HCT116 (cell line): ENCODE measurements around the gene MGRN1. TPM values are rescaled to one million over a fixed set of nuclear protein-coding genes. Genes with fewer than 3 reads are reported as not detected.
"Not testable (repeated sequence)": the region's sequence is repeated elsewhere in the genome, so short reads cannot be mapped to it uniquely, and the experiment has no call there.

Source experiments
- ATAC-seq: fragments of 200-7000 bp; cut with Tn5 transposase; 2 replicates; pipeline ENCODE4 v1.9.1; 2020; ENCODE audit warnings: mild to moderate bottlenecking, moderate library complexity
- BruUV-seq: library from RNA; stranded (reverse); fragments of 400-500 nt; replicated peaks from 2 replicates; lab custom pipeline; 2021; lab: Mats Ljungman, UMichigan
- CTCF ChIA-PET: fragments of 300-600 bp; sonication (Branson Sonifier 250); formaldehyde crosslinking; loops from one replicate; lab custom pipeline; 2021; ENCODE audit warnings: antibody characterized with exemption; lab: Charles Lee
- POLR2A ChIA-PET: fragments of 300-600, 350-600 bp; sonication (Branson Sonifier 250); formaldehyde crosslinking; loops from one replicate; lab custom pipeline; 2021; ENCODE audit warnings: antibody characterized with exemption; lab: Charles Lee
- RAD21 ChIA-PET, 2 experiments: fragments of 300-600 bp; sonication (Branson Sonifier 250); formaldehyde crosslinking; loops; one replicate each; lab custom pipeline; 2023; ENCODE audit warnings: low total read pairs in 2 of 2; ENCODE audit not compliant: uncharacterized antibody in 2 of 2, unreplicated experiment in 2 of 2, low non-redundant PET in 1 of 2; lab: Charles Lee
- DNase-seq: peaks from one replicate; pipeline ENCODE4 v3.0.0-alpha.2; 2010; ENCODE audit warnings: low read depth, low spot score
- H2AFZ ChIP-seq: fragments of 200-600 bp; shearing (Covaris generic), sonication (generic); 2 replicates; pipeline ENCODE4 v1.6.1; 2017; ENCODE audit warnings: low read depth, mixed run types, mixed read lengths, antibody characterized with exemption, low read length; ENCODE audit not compliant: poor library complexity, severe bottlenecking
- H3K27ac ChIP-seq: 2 replicates; pipeline ENCODE4 v1.5.1; 2012; ENCODE audit warnings: low read depth, low read length
- H3K27me3 ChIP-seq: fragments of 200-600 bp; sonication (generic); 2 replicates; pipeline ENCODE4 v1.6.1; 2016; ENCODE audit warnings: mixed run types, low read length, mixed read lengths; ENCODE audit not compliant: insufficient read depth
- H3K36me3 ChIP-seq, 2 experiments: fragments of 200-500 bp in 1 of 2; fragments of 200-600 bp in 1 of 2; sonication (Bioruptor generic) in 1 of 2; sonication (generic) in 1 of 2; 2 replicates each; pipeline versions ENCODE4 v1.5.1 to v1.6.1; 2014 to 2016; ENCODE audit warnings: low read length in 2 of 2, inconsistent platforms in 1 of 2, mixed read lengths in 1 of 2, mixed run types in 1 of 2; ENCODE audit not compliant: insufficient read depth in 2 of 2, control insufficient read depth in 1 of 2
- H3K4me1 ChIP-seq, 2 experiments: fragments of 200-600 bp in 1 of 2; sonication (generic) in 1 of 2; 2 replicates each; pipeline versions ENCODE4 v1.5.1 to v1.6.1; 2012 to 2017; ENCODE audit warnings: low read length in 2 of 2, inconsistent platforms in 1 of 2, mild to moderate bottlenecking in 1 of 2, mixed read lengths in 1 of 2, mixed run types in 1 of 2, moderate library complexity in 1 of 2; ENCODE audit not compliant: insufficient read depth in 2 of 2, control insufficient read depth in 1 of 2
- H3K4me2 ChIP-seq: fragments of 200-600 bp; sonication (generic); 2 replicates; pipeline ENCODE4 v1.6.1; 2017; ENCODE audit warnings: mixed run types, low read length, mixed read lengths
- H3K4me3 ChIP-seq, 2 experiments: fragments of 200-600 bp in 1 of 2; sonication (generic) in 1 of 2; replicated peaks in 1 of 2; 2 replicates each; pipeline ENCODE4 v1.5.1; 2011 to 2016; ENCODE audit warnings: low read length in 2 of 2, control low read depth in 1 of 2, low read depth in 1 of 2, mild to moderate bottlenecking in 1 of 2, mixed read lengths in 1 of 2, mixed run types in 1 of 2
- H3K79me2 ChIP-seq: fragments of 200-600 bp; sonication (generic); 2 replicates; pipeline ENCODE4 v1.6.1; 2017; ENCODE audit warnings: mild to moderate bottlenecking, mixed run types, low read length, moderate library complexity, mixed read lengths; ENCODE audit not compliant: insufficient read depth
- H3K9ac ChIP-seq: fragments of 200-600 bp; sonication (generic); 2 replicates; pipeline ENCODE4 v1.6.1; 2016; ENCODE audit warnings: low read length, mixed read lengths
- H3K9me2 ChIP-seq: fragments of 200-600 bp; sonication (generic), shearing (Covaris generic); 2 replicates; pipeline ENCODE4 v1.6.1; 2017; ENCODE audit warnings: mixed run types, mild to moderate bottlenecking, moderate library complexity; ENCODE audit not compliant: insufficient read depth
- H3K9me3 ChIP-seq, 2 experiments: fragments of 200-500 bp in 1 of 2; fragments of 200-600 bp in 1 of 2; sonication (Bioruptor generic) in 1 of 2; sonication (generic) in 1 of 2; 2 replicates each; pipeline ENCODE4 v1.6.1; 2014 to 2017; ENCODE audit warnings: low read length in 2 of 2, mixed read lengths in 2 of 2, inconsistent platforms in 1 of 2, low read depth in 1 of 2, mild to moderate bottlenecking in 1 of 2, mixed run types in 1 of 2, moderate library complexity in 1 of 2; ENCODE audit not compliant: control insufficient read depth in 1 of 2, insufficient read depth in 1 of 2
- H4K20me1 ChIP-seq: fragments of 200-600 bp; sonication (generic), shearing (Covaris generic); 2 replicates; pipeline ENCODE4 v1.6.1; 2017; ENCODE audit warnings: mixed run types, mild to moderate bottlenecking, moderate library complexity; ENCODE audit not compliant: insufficient read depth
- POLR2A ChIP-seq: IDR thresholded peaks from 2 replicates; pipeline ENCODE4 v1.7.0; 2011; ENCODE audit warnings: borderline replicate concordance; ENCODE audit not compliant: insufficient read depth, insufficient read length; ENCODE audit errors: extremely low read depth
- intact Hi-C: fragments of 100-400 bp; cut with micrococcal nuclease; formaldehyde crosslinking; loops from 2 replicates; pipeline ENCODE4 v1.10.0; 2022
- microRNA-seq: library from miRNA; unstranded; fragments of <30 nt; microRNA quantifications from one replicate; pipeline ENCODE4, GENCODE V29; 2016; ENCODE audit warnings: borderline number of aligned reads
- total RNA-seq: library from RNA; stranded (reverse); gene quantifications from one replicate; pipeline ENCODE4 v1.2.1, GENCODE V29; 2021; ENCODE audit not compliant: unreplicated experiment
- TF ChIP-seq, protein P1 (sequence below): IDR thresholded peaks from 2 replicates; pipeline ENCODE4 v1.6.1; 2012

The MGRN1 gene
- total RNA-seq, 1 experiment from 2014 or later: 50.6 TPM

DNA sequence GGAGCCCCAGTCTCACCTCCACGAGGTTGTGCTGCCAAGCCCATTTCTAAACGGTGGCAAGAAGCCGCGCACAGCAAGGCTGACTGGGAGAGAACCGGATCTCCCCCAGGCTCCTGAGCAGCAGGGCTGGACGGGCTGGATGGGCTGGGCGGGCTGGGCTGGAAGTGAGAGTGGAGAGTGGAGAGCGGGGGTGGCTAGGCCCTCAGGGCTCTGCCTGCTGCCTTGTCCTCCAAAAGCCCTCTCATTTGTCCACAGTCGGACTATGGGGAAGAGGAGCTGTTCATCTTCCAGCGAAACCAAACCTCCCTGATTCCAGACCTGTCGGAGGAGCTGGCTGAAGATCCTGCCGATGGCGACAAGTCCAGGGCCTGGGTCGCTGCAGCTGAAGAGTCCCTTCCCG lies 112.9 kb downstream of the MGRN1 start:
- Histone ChIP-seq H3K36me3 (no peaks in the 10 kb centered on the region), H4K20me1 (no peaks in the 10 kb centered on the region), H2AFZ (no peak overlapping the region), H3K4me3 (no peak overlapping the region), H3K27ac (no peak overlapping the region), H3K4me2 (no peak overlapping the region), H3K27me3 (no peaks in the 10 kb centered on the region), H3K79me2 (peaks cover 14% of the 10 kb centered on the region), H3K4me1 (peaks cover 8 to 19% of the 10 kb centered on the region in 2 experiments), H3K9me2 (no peaks in the 10 kb centered on the region), H3K9ac (no peak overlapping the region), H3K9me3 (no peaks in the 10 kb centered on the region)
- no TSS peak for BruUV-seq
- TF ChIP-seq, protein P1, sequence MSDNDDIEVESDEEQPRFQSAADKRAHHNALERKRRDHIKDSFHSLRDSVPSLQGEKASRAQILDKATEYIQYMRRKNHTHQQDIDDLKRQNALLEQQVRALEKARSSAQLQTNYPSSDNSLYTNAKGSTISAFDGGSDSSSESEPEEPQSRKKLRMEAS: no peak
- no peak for TF ChIP-seq POLR2A
- CTCF ChIA-PET: no interaction called here
- DNase-seq (no peak), ATAC-seq (no peak)
- intact Hi-C loops: no loop called here
- RAD21 ChIA-PET: no interaction called here
- POLR2A ChIA-PET: no interaction called here

DNA sequence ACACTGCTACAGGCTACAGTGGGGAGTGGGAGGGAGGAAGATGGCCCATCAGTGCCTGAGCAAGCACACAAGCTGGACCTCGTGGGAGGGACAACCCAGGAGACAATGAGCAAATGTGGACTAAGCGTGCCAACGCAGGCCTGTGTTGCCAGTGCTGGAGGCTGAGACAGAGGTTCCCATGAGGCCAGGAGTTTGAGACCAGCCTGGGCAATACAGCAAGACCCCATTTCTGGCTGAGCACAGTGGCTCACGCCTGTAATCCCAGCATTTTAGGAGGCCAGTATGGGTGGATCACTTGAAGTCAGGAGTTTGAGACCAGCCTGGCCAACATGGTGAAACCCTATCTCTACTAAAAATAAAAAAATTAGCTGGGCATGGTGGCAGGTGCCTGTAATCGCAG lies 113.7 kb downstream of the MGRN1 start:
- POLR2A ChIA-PET, H3K27me3 ChIP-seq, H3K9me3 ChIP-seq, H3K4me3 ChIP-seq, H2AFZ ChIP-seq, H4K20me1 ChIP-seq, RAD21 ChIA-PET, H3K79me2 ChIP-seq, H3K27ac ChIP-seq, H3K9me2 ChIP-seq, BruUV-seq, ATAC-seq, intact Hi-C loops, H3K4me2 ChIP-seq, H3K36me3 ChIP-seq, DNase-seq, CTCF ChIA-PET, H3K9ac ChIP-seq: not testable (repeated sequence)
- peaks cover 8 to 11% of the 10 kb centered on the region in 2 experiments; a peak in 3 of 4 replicates for H3K4me1 ChIP-seq

Small RNA genes lying within 50 kb of the gene (microRNA-seq; reads per million reads assigned to microRNA genes)
- not detected for gene MIR6769A

Other genes with a start within 250 kb of the MGRN1 start
- gene CORO7, start 208.2 kb upstream of the MGRN1 start, total RNA-seq: 21.3 TPM
- gene DNAJA3, start 199.0 kb upstream of the MGRN1 start, total RNA-seq: 93.3 TPM
- gene NMRAL1, start 150.2 kb upstream of the MGRN1 start, total RNA-seq: 76.7 TPM
- gene HMOX2, start 148.4 kb upstream of the MGRN1 start, total RNA-seq: 55.1 TPM
- gene CDIP1, start 86.1 kb upstream of the MGRN1 start, total RNA-seq: 7.2 TPM
- gene C16orf96, start 68.5 kb upstream of the MGRN1 start, total RNA-seq: 0.10 TPM
- 45.9 TPM for gene UBALD1, start 9.9 kb upstream of the MGRN1 start, total RNA-seq
- 23.4 TPM for gene NUDT16L1, start 68.7 kb downstream of the MGRN1 start, total RNA-seq
- gene ANKS3, start 109.4 kb downstream of the MGRN1 start, total RNA-seq: 25.5 TPM
- 1.0 TPM for gene DNAAF8, start 109.7 kb downstream of the MGRN1 start, total RNA-seq
- 20.1 TPM for gene ZNF500, start 142.3 kb downstream of the MGRN1 start, total RNA-seq
- not detected for gene SEPTIN12, start 163.5 kb downstream of the MGRN1 start, total RNA-seq
- gene SMIM22, start 170.5 kb downstream of the MGRN1 start, total RNA-seq: 3.3 TPM
- gene ROGDI, start 177.8 kb downstream of the MGRN1 start, total RNA-seq: 20.1 TPM
- gene GLYR1, start 222.5 kb downstream of the MGRN1 start, total RNA-seq: 50.0 TPM
- 31.9 TPM for gene UBN1, start 222.7 kb downstream of the MGRN1 start, total RNA-seq